ENCODE results near the gene MACROH2A1.

DNA sequence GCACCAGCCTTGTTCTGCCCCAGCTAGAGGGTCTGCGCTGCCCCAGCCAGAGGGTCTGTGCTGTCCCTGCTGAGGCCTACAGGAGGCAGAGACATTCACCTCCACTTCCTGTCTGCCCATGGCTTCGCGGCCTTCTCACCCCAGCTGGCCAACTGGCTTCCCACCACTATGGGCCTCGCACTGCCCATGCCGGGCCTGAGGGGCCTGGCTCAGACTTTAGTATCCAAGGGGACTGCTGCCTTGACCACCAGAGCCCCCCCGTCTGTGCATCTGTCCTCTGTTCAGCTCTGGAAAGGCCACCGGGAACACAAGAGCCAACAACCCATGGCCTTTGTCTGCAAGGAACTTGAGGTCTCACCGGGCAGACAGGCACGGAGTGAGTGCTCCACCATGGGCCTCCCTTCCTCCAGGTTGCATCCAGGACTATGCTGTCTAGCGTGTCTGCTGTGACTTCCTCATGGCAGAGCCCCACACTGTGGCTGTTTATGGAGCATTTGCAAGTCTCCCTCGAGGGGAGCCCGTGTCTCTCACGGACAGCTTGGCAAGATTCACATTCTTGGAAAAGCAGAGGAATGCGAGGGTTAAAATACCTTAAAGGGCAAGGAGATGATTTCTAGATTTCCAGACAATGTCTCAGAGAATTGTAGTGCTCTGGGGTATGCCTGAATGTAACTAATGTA is 46.4 kb upstream of the MACROH2A1 start:
- TF ChIP-seq, protein P1, sequence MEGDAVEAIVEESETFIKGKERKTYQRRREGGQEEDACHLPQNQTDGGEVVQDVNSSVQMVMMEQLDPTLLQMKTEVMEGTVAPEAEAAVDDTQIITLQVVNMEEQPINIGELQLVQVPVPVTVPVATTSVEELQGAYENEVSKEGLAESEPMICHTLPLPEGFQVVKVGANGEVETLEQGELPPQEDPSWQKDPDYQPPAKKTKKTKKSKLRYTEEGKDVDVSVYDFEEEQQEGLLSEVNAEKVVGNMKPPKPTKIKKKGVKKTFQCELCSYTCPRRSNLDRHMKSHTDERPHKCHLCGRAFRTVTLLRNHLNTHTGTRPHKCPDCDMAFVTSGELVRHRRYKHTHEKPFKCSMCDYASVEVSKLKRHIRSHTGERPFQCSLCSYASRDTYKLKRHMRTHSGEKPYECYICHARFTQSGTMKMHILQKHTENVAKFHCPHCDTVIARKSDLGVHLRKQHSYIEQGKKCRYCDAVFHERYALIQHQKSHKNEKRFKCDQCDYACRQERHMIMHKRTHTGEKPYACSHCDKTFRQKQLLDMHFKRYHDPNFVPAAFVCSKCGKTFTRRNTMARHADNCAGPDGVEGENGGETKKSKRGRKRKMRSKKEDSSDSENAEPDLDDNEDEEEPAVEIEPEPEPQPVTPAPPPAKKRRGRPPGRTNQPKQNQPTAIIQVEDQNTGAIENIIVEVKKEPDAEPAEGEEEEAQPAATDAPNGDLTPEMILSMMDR (IDR thresholded peaks at IDR 0.05; ENCODE audit: low read depth, low read length), result no peak
- TF ChIP-seq MYC (IDR thresholded peaks at IDR 0.05; ENCODE audit: low read depth, low read length) (no peak), POLR2A (IDR thresholded peaks at IDR 0.05; ENCODE audit: extremely low read depth, insufficient read length) (no peak)

Data from NB4 (cell line).